OCI-LY7 (cell line): ENCODE measurements around the gene C8G. TPM values are rescaled to one million over a fixed set of nuclear protein-coding genes. Genes with fewer than 3 reads are reported as not detected.

Experiments
- BruUV-seq: library from RNA; stranded (reverse); fragments of 400-500 nt; replicated peaks from 2 replicates; lab custom pipeline; 2021; lab: Mats Ljungman, UMichigan
- CTCF ChIA-PET: fragments of 300-600 bp; sonication (Branson Sonifier 250); formaldehyde crosslinking; loops from one replicate; lab custom pipeline; 2022; ENCODE audit warnings: antibody characterized with exemption; ENCODE audit not compliant: unreplicated experiment; lab: Charles Lee
- POLR2A ChIA-PET: fragments of 300-600 bp; sonication (Branson Sonifier 250); formaldehyde crosslinking; loops from one replicate; lab custom pipeline; 2022; ENCODE audit warnings: antibody characterized with exemption; lab: Charles Lee
- DNase-seq: peaks from one replicate; pipeline ENCODE4 v3.0.0-alpha.2; 2015; ENCODE audit warnings: low spot score
- H2AFZ ChIP-seq: fragments of 200-600 bp; sonication (generic), shearing (Covaris generic); 2 replicates; pipeline ENCODE4 v1.6.1; 2014; ENCODE audit warnings: mild to moderate bottlenecking, antibody characterized with exemption, low read length, moderate library complexity
- H3K27ac ChIP-seq: fragments of 200-600 bp; sonication (generic); 2 replicates; pipeline ENCODE4 v1.5.1; 2014; ENCODE audit warnings: mixed run types, low read depth, mild to moderate bottlenecking, moderate library complexity, low read length, inconsistent platforms; ENCODE audit not compliant: poor library complexity, severe bottlenecking
- H3K36me3 ChIP-seq: fragments of 200-600 bp; sonication (generic); 2 replicates; pipeline ENCODE4 v1.6.1; 2014; ENCODE audit warnings: mild to moderate bottlenecking, antibody characterized with exemption, low read length, moderate library complexity, mixed read lengths; ENCODE audit not compliant: insufficient read depth
- H3K4me1 ChIP-seq: fragments of 200-600 bp; sonication (generic); 2 replicates; pipeline ENCODE4 v1.5.1; 2014; ENCODE audit warnings: mild to moderate bottlenecking, low read length; ENCODE audit not compliant: insufficient read depth, poor library complexity, severe bottlenecking
- H3K4me2 ChIP-seq: fragments of 200-600 bp; sonication (generic); 2 replicates; pipeline ENCODE4 v1.6.1; 2014; ENCODE audit warnings: mild to moderate bottlenecking, low read length
- H3K4me3 ChIP-seq: fragments of 200-600 bp; sonication (generic); 2 replicates; pipeline ENCODE4 v1.5.1; 2014; ENCODE audit warnings: mild to moderate bottlenecking, low read depth, low read length; ENCODE audit not compliant: poor library complexity, severe bottlenecking
- H3K79me2 ChIP-seq: fragments of 200-600 bp; sonication (generic); 2 replicates; pipeline ENCODE4 v1.6.1; 2016; ENCODE audit warnings: low read depth, mild to moderate bottlenecking, low read length, moderate library complexity, mixed read lengths; ENCODE audit not compliant: insufficient read depth
- H3K9me2 ChIP-seq: fragments of 200-600 bp; sonication (generic); 2 replicates; pipeline ENCODE4 v1.6.1; 2016; ENCODE audit warnings: mild to moderate bottlenecking, low read length, mixed read lengths; ENCODE audit not compliant: insufficient read depth
- H3K9me3 ChIP-seq: fragments of 200-600 bp; sonication (generic); 2 replicates; pipeline ENCODE4 v1.6.1; 2014; ENCODE audit warnings: mild to moderate bottlenecking, mixed run types, low read length, mixed read lengths
- H4K20me1 ChIP-seq: fragments of 200-600 bp; sonication (generic); 2 replicates; pipeline ENCODE4 v1.6.1; 2014; ENCODE audit warnings: mild to moderate bottlenecking, antibody characterized with exemption, low read length, moderate library complexity, mixed read lengths; ENCODE audit not compliant: insufficient read depth
- CTCF ChIP-seq: fragments of 200-600 bp; sonication (generic); conservative IDR thresholded peaks from 2 replicates; pipeline ENCODE4 v1.5.1; 2014; ENCODE audit warnings: mild to moderate bottlenecking, antibody characterized with exemption, low read length, moderate library complexity, mixed read lengths
- EZH2phosphoT487 ChIP-seq: fragments of 200-600 bp; sonication (generic); IDR thresholded peaks from 2 replicates; pipeline ENCODE4 v1.6.1; 2018; ENCODE audit warnings: low read depth, borderline replicate concordance, mild to moderate bottlenecking, mixed run types, antibody characterized with exemption, low read length, moderate library complexity, mixed read lengths
- intact Hi-C: fragments of 100-400 bp; cut with micrococcal nuclease; formaldehyde crosslinking; loops from one replicate; pipeline ENCODE4 v1.10.0; 2022; ENCODE audit not compliant: unreplicated experiment
- total RNA-seq, 2 experiments: library from RNA; depleted of rRNA in 1 of 2; stranded (reverse); fragments of >200 nt in 1 of 2; shearing (Covaris generic) in 1 of 2; gene quantifications; 2 replicates each; pipeline ENCODE4 v1.2.3, GENCODE V29; 2014 to 2022

C8G gene
- total RNA-seq, 2 experiments from 2014 or later = 0.95 to 2.2 TPM

DNA sequence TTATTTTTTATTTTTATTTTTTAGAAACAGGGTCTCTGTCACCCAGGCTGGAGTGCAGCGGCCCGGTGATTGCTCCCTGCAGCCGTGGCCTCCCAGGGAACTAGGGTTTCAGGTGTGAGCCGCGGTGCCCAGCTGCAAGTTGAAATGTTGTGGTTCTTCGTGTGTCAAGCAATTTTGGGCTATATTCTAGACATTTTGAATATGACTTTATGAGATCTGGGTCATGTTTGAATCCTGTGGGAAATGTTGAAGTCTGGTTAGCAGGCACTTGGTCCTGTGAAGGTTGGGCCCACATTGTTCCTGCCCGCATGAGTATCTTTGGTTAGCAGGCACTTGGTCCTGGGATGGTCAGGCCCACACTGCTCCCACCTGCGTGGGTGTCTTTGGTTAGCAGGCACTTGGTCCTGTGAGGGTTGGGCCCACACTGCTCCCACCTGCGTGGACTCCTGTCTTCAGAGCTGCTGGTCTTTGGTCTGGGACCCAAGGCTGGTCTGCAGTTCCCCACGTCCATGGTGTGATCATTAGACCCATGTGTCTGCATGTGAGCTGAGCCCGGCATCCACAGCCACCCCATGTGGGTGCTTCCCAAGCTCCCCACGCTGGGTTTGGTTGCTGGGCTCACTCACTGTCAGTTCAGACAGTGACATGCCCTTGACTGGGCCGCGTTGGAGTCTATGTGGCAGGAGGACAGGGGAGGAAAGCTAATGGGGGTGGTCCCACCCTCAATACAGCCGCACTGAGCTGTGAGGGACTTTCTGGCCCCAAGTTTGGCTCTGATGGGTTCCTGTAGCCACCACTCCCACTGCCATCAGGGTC lies 7.6 kb upstream of the C8G start:
- H3K4me2 ChIP-seq = no peak overlapping the region
- ChIA-PET CTCF (no interaction called here), POLR2A (interaction anchor here (0.5 kb wide), 1 partner anchor 90 kb away, joined by 6 read pairs; no protein-coding TSS in a partner anchor)
- H3K9me2 ChIP-seq = no peaks in the 10 kb centered on the region
- H3K4me3 ChIP-seq = no peak overlapping the region
- no peak for DNase-seq
- no peak for TF ChIP-seq EZH2phosphoT487
- no peak for TF ChIP-seq CTCF
- no TSS peak for BruUV-seq
- H4K20me1 ChIP-seq = no peaks in the 10 kb centered on the region
- intact Hi-C loops = no loop called here
- no peaks in the 10 kb centered on the region for H3K9me3 ChIP-seq
- H3K27ac ChIP-seq = no peak overlapping the region
- peaks cover 13% of the 10 kb centered on the region for H3K4me1 ChIP-seq
- H2AFZ ChIP-seq = no peak overlapping the region
- H3K79me2 ChIP-seq = no peaks in the 10 kb centered on the region
- peaks cover 67% of the 10 kb centered on the region for H3K36me3 ChIP-seq

GRCh38 chr9:136939431-136939995 lies 5.5 kb upstream of the C8G start:
- intact Hi-C loops = no loop called here
- BruUV-seq = no TSS peak

More at GRCh38 chr9:136939431-136939995, 5.5 kb upstream of the C8G start:
- peaks cover 55% of the 10 kb centered on the region for H3K36me3 ChIP-seq
- no peak overlapping the region for H3K4me2 ChIP-seq
- no peaks in the 10 kb centered on the region for H4K20me1 ChIP-seq
- H3K27ac ChIP-seq = no peak overlapping the region
- no peak overlapping the region for H2AFZ ChIP-seq
- POLR2A ChIA-PET = no interaction called here
- CTCF ChIA-PET = no interaction called here
- H3K4me3 ChIP-seq = no peak overlapping the region
- DNase-seq = no peak
- H3K4me1 ChIP-seq = peaks cover 22% of the 10 kb centered on the region
- no peaks in the 10 kb centered on the region for H3K9me3 ChIP-seq
- no peak for TF ChIP-seq CTCF
- TF ChIP-seq EZH2phosphoT487 = no peak
- H3K79me2 ChIP-seq = peaks cover 10% of the 10 kb centered on the region; the same call in 1 of the 2 replicates
- no peaks in the 10 kb centered on the region for H3K9me2 ChIP-seq
